Calu3 (cell line): ENCODE results near the gene QKI. TPM values are rescaled to one million over a fixed set of nuclear protein-coding genes. Genes with fewer than 3 reads are reported as not detected.

Experiments
- BruUV-seq: library from RNA; stranded (reverse); fragments of 400-500 nt; replicated peaks from 2 replicates; lab custom pipeline; 2021; lab: Mats Ljungman, UMichigan
- CTCF ChIA-PET: fragments of 300-600 bp; sonication (Branson Sonifier 250); formaldehyde crosslinking; loops from one replicate; lab custom pipeline; 2022; ENCODE audit warnings: antibody characterized with exemption; lab: Charles Lee
- DNase-seq: peaks from one replicate; pipeline ENCODE4 v3.0.0; 2022
- H3K27ac Mint-ChIP-seq: one replicate; pipeline ENCODE4 v1.8.0; 2022; ENCODE audit warnings: mixed read lengths; ENCODE audit not compliant: unreplicated experiment
- H3K27me3 Mint-ChIP-seq: one replicate; pipeline ENCODE4 v1.8.0; 2022; ENCODE audit warnings: mixed read lengths; ENCODE audit not compliant: unreplicated experiment
- H3K36me3 Mint-ChIP-seq: one replicate; pipeline ENCODE4 v1.8.0; 2022; ENCODE audit warnings: mild to moderate bottlenecking, moderate library complexity, mixed read lengths; ENCODE audit not compliant: insufficient read depth, unreplicated experiment
- H3K4me1 Mint-ChIP-seq: one replicate; pipeline ENCODE4 v1.8.0; 2022; ENCODE audit warnings: mild to moderate bottlenecking, low read depth, mixed read lengths; ENCODE audit not compliant: unreplicated experiment
- H3K4me3 Mint-ChIP-seq: one replicate; pipeline ENCODE4 v1.8.0; 2022; ENCODE audit warnings: mild to moderate bottlenecking, low read depth, moderate library complexity, mixed read lengths; ENCODE audit not compliant: unreplicated experiment
- H3K9me3 Mint-ChIP-seq: one replicate; pipeline ENCODE4 v1.8.0; 2022; ENCODE audit warnings: low read depth, mixed read lengths; ENCODE audit not compliant: unreplicated experiment
- intact Hi-C: fragments of 100-400 bp; cut with micrococcal nuclease; formaldehyde crosslinking; loops from one replicate; pipeline ENCODE4 v1.10.0; 2022; ENCODE audit not compliant: unreplicated experiment
- total RNA-seq: library from RNA; stranded (reverse); gene quantifications from 2 replicates; pipeline ENCODE4 v1.2.3, GENCODE V29; 2022
- TF ChIP-seq, protein P1 (sequence below): fragments of 200-600 bp; IDR thresholded peaks from one replicate; pipeline ENCODE4 v1.8.0; 2022; ENCODE audit warnings: antibody characterized with exemption; ENCODE audit not compliant: unreplicated experiment

Gene QKI
- total RNA-seq, 1 experiment from 2014 or later, result 131 TPM

DNA sequence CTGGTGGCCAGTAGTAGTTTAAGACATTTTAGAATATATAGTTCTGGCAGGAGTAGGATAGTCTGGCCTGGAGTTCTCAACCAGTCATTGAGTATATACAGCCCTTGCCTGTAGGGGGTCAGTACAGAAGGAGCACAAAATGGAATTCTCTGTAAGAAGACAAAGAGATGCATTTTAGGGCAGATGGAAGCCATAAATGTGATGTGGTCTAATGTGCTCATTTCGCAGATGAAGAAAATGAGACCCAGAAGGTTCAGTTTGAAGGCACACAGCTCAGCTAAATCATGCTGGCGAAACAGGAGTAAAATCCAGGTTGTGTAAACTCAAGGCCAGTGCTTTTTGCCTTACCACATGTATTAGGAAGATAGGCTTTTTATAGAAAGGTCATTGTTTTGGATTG lies 29.6 kb downstream of the QKI start:
- BruUV-seq, result no TSS peak
- CTCF ChIA-PET, result no interaction called here
- Mint-ChIP-seq H3K4me3 (no peak overlapping the region), H3K36me3 (peaks cover 9% of the 10 kb centered on the region), H3K4me1 (peaks cover 54% of the 10 kb centered on the region), H3K27ac (peak overlapping the region; percentile 71), H3K9me3 (no peaks in the 10 kb centered on the region), H3K27me3 (no peaks in the 10 kb centered on the region)
- DNase-seq, result no peak
- TF ChIP-seq, protein P1, sequence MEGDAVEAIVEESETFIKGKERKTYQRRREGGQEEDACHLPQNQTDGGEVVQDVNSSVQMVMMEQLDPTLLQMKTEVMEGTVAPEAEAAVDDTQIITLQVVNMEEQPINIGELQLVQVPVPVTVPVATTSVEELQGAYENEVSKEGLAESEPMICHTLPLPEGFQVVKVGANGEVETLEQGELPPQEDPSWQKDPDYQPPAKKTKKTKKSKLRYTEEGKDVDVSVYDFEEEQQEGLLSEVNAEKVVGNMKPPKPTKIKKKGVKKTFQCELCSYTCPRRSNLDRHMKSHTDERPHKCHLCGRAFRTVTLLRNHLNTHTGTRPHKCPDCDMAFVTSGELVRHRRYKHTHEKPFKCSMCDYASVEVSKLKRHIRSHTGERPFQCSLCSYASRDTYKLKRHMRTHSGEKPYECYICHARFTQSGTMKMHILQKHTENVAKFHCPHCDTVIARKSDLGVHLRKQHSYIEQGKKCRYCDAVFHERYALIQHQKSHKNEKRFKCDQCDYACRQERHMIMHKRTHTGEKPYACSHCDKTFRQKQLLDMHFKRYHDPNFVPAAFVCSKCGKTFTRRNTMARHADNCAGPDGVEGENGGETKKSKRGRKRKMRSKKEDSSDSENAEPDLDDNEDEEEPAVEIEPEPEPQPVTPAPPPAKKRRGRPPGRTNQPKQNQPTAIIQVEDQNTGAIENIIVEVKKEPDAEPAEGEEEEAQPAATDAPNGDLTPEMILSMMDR, result no peak
- intact Hi-C loops, result loop anchor here (5.0 kb wide), 1 partner anchor 83 kb away; no protein-coding TSS in a partner anchor

DNA sequence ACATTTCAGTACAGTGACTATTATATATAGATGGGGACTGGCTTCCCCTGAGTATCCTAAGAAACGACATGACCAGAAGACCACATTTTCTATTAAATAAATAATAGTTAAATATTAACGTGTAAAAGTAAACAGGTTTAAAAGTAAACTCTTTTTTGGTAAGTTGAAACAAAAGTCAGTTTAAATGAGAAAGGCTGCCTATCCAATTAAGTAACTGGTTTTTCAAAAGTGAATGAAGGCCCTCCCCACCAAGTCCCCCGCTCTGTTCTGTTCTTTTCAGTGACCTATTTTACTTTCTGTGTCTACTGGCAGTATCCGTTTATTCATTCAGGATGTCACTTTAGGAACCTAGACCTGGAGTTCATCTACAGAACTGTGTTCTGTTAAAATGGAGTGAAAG lies 32.0 kb downstream of the QKI start:
- Mint-ChIP-seq H3K4me3 (no peak overlapping the region), H3K27me3 (no peaks in the 10 kb centered on the region), H3K4me1 (peaks cover 50% of the 10 kb centered on the region), H3K9me3 (no peaks in the 10 kb centered on the region), H3K36me3 (peaks cover 10% of the 10 kb centered on the region), H3K27ac (no peak overlapping the region)
- intact Hi-C loops, result no loop called here
- no peak for DNase-seq
- CTCF ChIA-PET, result interaction anchor here (0.5 kb wide), 1 partner anchor 27 kb away, joined by 5 read pairs; no protein-coding TSS in a partner anchor
- TF ChIP-seq, protein P1, result no peak
- no TSS peak for BruUV-seq

DNA sequence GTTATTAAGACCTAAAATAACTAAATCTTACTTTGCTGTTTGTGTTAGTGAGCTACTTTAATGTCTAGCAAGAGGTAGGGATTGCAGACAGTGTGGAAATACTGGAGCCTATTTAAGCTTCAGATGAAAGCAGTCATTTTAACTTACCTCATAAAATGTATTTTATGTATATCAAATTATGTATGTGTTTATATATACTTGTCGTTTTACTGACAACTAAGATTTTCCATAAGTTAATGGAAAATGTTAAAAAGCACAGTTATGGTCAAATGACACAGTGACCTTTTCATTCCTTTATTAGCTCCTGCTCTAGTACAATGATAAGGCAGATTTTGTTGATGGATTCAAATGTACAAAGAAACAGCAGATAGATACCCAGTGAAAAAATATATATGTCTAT lies 34.6 kb downstream of the QKI start:
- H3K27ac Mint-ChIP-seq, result no peak overlapping the region
- TF ChIP-seq, protein P1, result no peak
- DNase-seq, result no peak
- no TSS peak for BruUV-seq
- H3K36me3 Mint-ChIP-seq, result peaks cover 5% of the 10 kb centered on the region
- CTCF ChIA-PET, result interaction anchor here (0.6 to 1.5 kb wide), 2 partner anchors 9 to 1974 kb away, joined by 3 to 5 read pairs; no protein-coding TSS in a partner anchor
- intact Hi-C loops, result no loop called here
- no peaks in the 10 kb centered on the region for H3K9me3 Mint-ChIP-seq
- no peaks in the 10 kb centered on the region for H3K27me3 Mint-ChIP-seq
- H3K4me3 Mint-ChIP-seq, result no peak overlapping the region
- peaks cover 40% of the 10 kb centered on the region for H3K4me1 Mint-ChIP-seq

DNA sequence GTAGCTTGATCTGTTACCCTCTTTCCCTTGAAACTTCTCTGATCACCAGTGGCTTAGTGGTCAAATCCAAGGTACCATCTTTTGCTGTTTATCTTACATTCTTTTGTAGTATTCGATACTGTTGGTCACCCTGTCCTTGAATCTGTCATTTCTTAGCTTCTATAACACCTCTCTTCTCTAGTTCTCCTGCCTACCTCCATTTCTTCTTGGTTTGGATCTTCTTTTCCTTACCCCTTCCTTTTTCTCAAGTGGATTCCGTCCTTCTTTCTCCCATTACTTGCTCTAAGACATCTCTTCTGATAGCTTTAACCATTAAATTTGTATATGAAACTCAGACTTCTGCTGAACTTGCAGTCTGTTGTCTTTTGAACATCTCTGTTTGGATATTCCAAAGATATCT lies 39.9 kb downstream of the QKI start:
- CTCF ChIA-PET, result no interaction called here
- Mint-ChIP-seq H3K27me3 (no peaks in the 10 kb centered on the region), H3K4me3 (peak overlapping the region; percentile 1), H3K9me3 (no peaks in the 10 kb centered on the region), H3K36me3 (peaks cover 13% of the 10 kb centered on the region), H3K4me1 (peaks cover 74% of the 10 kb centered on the region), H3K27ac (no peak overlapping the region)
- BruUV-seq, result no TSS peak
- TF ChIP-seq, protein P1, result no peak
- intact Hi-C loops, result no loop called here
- DNase-seq, result no peak
